ENCODE data around the gene APOBEC3A.
"Not testable (repeated sequence)": the region's sequence is repeated elsewhere in the genome, so short reads cannot be mapped to it uniquely, and the experiment has no call there.

APOBEC3A gene

DNA sequence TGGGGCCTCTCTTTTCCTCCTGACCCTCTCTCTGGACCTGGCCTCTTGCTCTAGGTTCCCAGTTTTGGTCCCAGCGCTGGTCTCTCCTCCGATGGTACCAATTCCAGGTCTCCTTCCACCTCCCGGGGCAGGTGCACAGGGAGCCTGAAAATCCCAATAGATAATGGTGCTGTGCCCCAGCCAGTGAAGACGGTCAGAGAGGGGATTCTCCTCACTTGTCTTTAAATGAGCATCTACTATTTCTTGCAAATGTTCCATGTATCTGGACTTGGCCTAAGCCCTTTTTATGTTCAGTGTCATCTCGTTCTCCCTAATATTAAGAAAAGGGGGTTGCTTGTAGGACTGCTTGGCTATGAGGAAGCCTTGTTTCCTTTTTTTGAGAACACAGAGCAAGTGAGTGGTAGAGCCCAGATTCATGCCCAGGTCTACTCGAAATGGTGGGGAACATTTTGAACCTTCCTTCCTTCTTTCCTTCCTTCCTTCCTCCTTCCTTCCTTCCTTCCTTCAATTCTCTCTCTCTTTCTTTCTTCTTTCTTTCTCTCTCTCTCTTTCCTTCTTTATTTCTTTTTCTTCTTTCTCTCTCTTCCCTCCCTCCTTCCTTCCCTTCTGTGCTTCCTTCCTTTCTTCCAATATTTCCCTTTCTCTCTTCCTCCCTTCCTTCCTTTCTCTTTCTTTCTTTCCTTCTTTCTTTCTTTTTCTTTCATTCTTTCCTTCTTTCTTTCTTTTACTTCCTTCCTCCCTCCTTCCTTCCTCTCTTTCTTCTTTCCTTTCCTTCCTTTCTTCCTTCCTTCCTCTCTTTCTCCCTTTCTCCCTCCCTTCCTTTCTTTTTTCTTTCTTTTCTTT, 620 bp downstream of the APOBEC3A start:
- DNase-seq (ENCODE audit: extremely low read depth in 1 of 2, low read depth in 1 of 2): no peak

DNA sequence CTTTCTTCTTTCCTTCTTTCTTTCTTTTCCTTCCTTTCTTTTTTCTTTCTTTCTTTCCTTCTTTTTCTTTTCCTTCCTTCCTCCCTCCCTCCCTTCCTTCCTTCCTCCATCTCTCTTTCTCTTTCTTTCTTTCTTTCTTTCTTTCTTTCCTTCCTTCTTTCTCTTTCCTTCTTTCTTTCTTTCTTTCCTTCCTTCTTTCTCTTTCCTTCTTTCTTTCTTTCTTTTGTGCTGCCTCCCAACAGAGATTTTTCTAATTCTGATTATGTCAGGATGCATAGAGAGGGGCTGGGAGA, 1.2 kb downstream of the APOBEC3A start:
- DNase-seq (ENCODE audit: extremely low read depth in 1 of 2, low read depth in 1 of 2): not testable (repeated sequence)

DNA sequence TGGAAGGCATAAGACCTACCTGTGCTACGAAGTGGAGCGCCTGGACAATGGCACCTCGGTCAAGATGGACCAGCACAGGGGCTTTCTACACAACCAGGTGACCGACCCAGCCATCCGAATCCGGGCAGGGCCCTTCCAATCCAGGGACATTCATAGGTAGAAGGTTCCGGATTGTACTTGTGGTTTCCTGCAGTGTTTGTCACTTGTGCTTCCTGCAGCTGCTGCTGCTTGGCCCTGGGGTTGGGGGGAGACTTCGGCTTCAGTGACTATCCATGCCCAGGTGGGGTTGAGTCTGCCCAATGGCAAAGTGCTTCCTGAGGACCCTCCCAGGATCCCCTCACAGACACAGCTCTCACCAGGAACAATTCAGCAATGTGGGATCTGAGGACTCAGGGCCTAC, 2.2 kb downstream of the APOBEC3A start:
- no peak for DNase-seq (ENCODE audit: extremely low read depth in 1 of 2, low read depth in 1 of 2)

DNA sequence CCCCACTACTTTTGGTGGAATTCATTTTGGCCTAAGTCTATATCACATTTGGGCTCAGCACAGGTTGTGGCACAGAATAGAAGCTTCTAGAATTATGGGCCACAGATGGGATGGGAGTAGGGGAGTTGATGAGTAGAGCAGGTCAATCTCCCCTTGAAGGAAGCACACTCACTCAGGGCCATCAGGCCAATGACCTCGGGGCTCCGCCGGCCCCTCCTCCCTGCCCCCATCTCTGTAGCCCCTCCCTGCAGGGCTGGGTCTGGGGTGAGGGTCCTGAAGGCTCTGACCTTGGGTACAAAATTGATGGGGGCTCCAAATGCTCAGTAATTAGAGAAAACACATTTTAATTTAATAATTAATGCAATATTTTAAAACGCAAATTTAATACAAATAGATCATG, 3.3 kb downstream of the APOBEC3A start:
- DNase-seq (ENCODE audit: extremely low read depth in 1 of 2, low read depth in 1 of 2): not testable (repeated sequence)

DNA sequence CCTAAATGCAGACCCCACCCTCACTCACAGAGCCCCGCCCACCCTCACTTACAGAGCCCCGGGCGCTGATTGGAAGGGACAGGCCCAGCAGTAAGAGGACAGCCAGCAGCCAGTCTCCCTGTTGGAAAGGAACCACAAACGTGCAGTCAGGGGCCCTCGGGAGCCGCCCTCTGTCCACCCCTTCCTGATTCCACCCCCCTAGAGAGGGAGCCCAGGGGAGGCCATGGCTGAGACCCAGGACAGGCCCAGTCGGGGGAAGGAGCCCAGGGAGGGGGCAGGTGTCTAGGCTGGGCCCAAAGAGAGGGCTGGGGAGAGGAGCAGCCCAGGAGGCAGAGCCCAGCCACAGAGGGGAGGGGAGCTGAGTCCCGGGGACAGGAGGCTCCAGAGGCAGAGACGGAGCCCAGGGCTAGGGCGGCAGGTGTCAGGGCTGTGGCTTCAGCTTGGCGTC, 5.9 kb downstream of the APOBEC3A start:
- DNase-seq (ENCODE audit: extremely low read depth in 1 of 2, low read depth in 1 of 2): not testable (repeated sequence)

DNA sequence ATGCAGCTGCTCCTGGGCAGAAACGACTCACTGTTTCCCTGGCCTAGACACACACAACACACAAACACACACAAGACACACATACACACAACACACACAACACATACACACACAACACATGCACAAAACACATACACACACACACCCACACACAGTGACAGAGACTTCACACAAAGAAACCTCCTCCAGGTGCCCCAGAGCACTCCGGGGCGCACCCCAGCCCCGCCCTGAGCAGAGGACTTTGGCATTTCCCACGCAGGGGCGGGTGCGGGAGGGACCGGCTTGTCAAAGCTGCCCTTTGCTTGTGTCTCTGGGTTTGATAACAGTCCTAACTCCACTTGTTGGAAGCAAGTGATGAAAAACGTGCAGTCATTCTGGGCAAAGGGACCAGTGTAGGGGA, 6.5 kb downstream of the APOBEC3A start:
- no peak for DNase-seq (ENCODE audit: extremely low read depth in 1 of 2, low read depth in 1 of 2)

DNA sequence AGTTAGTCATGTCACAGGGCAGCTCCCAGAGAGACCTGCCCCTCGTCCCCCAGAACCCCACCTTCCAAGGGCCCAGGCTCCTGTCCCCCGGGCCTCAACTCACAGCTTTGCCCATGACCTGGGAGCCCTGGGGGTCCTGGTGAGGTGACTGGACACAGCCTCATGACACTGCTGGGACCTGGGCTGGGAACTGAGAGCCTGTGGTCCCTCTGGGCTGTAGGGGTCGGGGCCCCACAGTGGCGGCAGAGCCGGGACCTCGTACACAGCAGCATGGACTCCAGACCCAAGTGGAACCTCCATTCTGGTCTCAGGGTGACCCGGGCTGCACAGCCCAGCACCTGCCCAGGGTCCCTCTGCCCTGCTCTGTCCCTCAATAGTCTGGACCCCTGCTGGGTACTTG, 6.9 kb downstream of the APOBEC3A start:
- DNase-seq (ENCODE audit: extremely low read depth in 1 of 2, low read depth in 1 of 2): no peak

DNA sequence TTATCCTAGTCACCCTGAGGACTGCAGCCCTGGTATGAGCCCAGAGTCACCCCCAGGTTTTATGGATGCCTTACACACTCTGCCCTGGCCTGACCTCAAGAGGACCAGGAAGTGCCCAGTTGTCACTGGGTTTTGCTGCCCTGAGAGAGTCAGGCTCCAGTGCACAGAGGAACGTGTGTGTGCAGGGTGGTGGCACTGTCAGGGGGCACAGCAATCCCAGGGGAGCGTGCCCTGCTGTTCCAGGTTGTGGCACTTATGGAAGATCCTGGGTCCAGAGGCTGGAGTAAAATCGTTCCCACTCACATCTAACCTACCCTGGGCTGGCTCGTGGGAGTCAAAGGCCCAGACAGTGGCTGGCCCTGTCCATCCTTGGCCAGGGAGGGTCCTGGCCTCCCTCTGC, 7.6 kb downstream of the APOBEC3A start:
- no peak for DNase-seq (ENCODE audit: extremely low read depth in 1 of 2, low read depth in 1 of 2)

DNA sequence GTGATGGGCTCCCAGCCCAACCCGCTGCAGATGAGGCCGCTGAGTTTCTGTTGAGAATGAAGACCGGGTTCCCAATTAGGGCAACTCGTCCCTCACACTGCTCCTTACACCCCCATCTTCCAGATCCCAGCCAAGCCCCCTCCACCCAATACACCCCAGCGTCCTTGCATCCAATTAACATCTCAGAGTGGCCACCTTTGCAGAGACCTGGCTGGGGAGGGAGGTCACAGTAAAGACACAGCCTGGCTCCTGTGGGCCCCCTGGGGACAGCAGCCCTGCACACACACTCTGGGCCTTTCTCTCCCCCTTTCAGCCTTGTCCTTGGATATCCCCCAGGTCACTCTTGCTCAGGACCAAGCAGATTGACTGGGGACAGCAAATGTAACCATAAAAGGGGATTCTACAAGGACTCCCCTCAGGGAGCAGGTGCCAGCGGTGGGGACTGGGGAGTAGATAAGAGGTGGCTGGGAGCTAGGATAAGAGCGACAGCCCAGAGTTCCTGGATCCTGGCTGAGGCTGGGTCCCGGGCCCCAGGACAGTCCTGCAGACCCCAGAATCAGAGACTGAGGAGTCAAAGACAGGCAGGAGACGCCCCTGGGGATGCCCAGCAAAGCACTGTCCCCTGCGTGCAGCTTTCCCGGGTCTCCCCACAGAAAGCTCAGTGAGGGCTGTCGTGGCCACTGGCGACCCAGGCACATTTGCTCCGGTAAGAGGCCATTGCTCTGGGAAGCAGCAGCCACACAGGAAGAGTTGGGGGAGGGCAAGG, 8.4 kb downstream of the APOBEC3A start:
- DNase-seq (ENCODE audit: extremely low read depth in 1 of 2, low read depth in 1 of 2): no peak

DNA sequence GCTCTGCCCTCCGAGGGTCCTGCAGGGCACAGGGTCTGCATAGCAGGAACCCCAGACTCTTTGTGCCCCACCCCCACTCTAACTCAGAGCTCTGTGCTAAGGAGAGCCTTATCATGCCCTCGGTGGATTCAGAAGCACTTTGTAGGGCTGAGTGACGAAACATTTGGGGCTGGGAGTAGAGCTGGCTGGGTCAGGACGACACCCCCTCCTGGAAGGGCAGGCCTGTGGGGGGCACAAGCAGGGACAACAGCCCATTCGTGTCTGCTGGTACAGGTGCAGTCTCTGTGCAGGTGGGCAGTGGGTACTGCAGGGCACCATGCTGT, 8.9 kb downstream of the APOBEC3A start:
- DNase-seq (ENCODE audit: extremely low read depth in 1 of 2, low read depth in 1 of 2): no peak

DNA sequence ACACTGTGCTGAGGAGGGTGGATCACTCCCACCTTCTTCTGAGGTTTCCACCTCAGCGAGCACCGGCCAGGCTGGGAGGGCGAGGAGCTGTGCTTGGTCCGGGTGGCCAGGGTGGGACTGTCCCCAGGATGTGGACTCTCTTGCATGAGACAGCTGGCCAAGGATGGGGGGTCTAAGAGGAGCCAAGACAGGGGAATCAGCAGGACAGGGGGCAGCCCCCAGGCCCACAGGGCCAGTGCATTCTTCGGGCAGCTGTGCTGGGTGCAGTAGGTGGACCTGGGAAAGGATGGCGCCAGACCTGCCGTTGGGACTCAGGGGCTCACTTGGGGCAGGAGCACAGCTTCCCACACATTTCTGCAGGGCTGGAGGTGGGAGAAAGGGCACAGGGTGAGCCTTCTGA, 9.5 kb downstream of the APOBEC3A start:
- DNase-seq (ENCODE audit: extremely low read depth in 1 of 2, low read depth in 1 of 2): no peak

DNA sequence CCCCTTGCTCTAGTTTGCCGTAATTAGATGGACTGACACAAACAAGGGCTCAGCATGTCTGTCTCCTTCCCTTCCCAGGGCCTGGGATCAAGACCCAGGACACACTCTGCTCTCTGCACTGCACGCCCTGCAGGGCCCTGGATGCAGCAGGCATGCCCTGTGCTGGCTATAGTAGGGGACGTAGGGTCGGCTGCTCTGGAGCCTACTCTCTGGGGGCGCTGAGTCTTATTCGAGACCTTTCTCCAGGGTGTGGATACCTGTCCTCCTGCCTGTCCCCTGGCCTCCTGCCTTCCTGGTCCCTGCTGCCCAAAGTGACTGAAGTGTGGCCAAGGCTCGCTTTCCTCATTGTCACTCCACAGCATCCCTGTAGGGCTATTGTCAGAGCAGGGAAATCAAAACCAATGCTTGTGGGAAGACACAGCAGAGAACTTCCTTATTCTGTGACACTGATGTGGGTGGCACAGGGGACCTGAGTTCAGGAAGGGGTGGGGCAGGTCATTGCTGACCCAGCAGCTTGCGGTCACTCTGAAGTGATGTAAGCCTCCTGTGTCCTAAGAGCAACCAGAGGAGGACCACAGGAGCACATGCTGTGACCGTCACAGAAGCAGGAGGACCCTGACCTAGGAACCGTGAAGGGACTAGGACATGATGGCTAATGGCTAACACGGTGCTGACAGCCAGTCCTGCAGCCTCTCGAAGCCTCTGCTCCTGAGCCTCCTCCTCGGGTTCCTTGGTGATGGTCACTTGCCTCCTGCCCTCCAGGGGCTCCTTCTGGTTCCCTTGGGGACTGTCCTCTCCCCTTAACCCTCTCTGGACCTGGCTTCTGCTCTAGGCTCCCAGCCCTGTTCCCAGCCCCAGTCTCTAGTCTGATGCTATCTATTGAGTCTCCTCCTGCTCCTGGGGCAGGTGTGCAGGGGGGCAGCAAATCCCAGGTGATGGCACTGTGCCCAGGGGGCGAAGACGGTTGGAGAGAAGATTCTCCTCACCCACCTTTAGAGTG, 10.3 kb downstream of the APOBEC3A start:
- DNase-seq (ENCODE audit: extremely low read depth in 1 of 2, low read depth in 1 of 2): no peak

DNA sequence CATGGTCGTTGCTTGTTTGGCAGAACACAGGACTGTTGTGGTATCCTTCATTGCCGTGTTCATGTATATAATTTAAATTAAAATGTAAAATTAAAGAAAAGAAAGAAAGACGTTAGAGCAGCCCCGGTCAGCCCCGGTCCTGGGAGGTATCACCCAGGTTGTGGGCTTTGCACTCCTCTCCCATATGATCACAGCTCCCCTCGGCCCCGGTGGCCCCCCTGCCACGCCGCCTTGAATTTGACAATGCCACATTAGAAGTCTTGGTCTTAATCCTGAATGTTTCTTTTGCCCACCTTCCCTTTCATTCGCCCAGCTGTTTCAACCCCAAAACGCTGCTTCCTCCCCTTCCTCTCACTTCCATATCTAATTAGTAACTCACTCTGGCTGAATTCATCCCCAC, 11.4 kb downstream of the APOBEC3A start:
- no peak for DNase-seq (ENCODE audit: extremely low read depth in 1 of 2, low read depth in 1 of 2)

DNA sequence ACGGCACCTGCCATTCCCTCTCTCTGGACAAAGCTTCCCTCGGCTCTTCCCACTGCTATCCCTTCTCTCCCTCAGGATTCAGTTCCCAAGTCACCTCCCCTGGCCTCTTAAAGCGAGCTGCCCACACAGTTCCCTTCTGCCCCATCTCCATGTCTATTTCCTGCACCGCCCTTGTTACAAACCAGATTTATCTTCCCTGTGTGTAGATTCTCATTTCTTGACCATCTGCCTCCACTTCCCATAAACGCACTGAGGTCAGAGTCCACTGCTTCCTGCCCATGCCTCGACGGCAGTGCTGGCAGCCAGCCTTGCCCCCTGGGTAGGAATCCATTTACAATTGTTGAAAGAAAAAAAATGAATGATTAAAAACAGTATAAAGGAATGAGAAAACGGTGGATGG, 13.1 kb downstream of the APOBEC3A start:
- no peak for DNase-seq (ENCODE audit: extremely low read depth in 1 of 2, low read depth in 1 of 2)

DNA sequence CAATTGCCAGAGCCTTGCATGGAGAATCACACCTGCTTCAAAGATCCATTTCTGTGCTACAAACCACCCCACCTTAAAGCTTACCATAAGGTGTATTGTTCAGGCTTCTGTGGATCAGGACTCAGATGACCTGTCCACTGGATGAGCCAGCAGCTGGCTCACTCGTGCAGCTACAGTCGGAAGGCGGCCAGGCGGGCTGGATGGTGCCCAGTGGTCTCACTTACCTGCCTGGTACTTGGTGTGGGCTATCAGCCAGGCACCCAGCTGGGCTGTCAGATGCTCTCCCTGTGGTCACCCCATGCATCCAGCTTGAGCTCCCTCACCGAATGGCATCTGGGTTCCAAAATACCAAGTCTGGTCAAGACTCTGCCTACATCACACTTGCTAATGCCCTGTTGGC, 13.8 kb downstream of the APOBEC3A start:
- no peak for DNase-seq (ENCODE audit: extremely low read depth in 1 of 2, low read depth in 1 of 2)

DNA sequence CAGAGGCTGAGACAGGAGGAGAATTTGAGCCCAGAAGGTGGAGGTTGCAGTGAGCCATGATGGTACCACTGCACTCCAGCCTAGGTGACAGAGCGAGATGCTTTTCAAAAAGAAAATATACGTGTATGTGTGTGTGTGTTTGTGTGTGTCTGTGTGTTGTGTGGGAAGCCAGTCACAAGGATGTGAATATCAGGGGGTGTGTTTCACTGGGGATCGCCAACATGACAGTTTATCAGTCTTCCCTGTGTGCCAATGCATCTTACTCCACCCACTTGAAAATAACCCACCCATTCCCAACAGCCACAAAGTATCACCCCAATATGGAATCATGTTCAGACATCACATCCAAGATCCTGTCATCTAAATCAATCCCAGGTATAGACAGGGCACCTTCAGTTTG, 14.4 kb downstream of the APOBEC3A start:
- DNase-seq (ENCODE audit: extremely low read depth in 1 of 2, low read depth in 1 of 2): no peak

DNA sequence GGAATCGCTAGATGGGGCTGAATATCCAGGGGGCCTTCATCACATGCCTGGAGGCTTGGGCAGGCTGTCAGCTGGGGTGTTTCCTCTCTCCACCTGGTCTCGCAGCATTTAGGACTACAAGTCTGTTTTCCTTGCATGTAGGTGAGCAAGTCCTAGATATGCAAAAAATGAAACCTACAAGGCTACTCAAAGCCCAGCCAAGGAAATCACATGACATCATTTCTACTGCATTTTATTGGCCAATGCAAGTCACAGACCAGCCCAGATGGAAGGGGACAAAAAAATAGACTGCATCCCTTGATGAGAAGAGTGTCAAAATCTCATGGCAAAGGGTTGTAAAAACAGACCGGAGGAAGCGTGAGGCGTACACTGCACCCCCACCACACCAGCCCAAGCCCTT, 15.1 kb downstream of the APOBEC3A start:
- DNase-seq (ENCODE audit: extremely low read depth in 1 of 2, low read depth in 1 of 2): no peak

DNA sequence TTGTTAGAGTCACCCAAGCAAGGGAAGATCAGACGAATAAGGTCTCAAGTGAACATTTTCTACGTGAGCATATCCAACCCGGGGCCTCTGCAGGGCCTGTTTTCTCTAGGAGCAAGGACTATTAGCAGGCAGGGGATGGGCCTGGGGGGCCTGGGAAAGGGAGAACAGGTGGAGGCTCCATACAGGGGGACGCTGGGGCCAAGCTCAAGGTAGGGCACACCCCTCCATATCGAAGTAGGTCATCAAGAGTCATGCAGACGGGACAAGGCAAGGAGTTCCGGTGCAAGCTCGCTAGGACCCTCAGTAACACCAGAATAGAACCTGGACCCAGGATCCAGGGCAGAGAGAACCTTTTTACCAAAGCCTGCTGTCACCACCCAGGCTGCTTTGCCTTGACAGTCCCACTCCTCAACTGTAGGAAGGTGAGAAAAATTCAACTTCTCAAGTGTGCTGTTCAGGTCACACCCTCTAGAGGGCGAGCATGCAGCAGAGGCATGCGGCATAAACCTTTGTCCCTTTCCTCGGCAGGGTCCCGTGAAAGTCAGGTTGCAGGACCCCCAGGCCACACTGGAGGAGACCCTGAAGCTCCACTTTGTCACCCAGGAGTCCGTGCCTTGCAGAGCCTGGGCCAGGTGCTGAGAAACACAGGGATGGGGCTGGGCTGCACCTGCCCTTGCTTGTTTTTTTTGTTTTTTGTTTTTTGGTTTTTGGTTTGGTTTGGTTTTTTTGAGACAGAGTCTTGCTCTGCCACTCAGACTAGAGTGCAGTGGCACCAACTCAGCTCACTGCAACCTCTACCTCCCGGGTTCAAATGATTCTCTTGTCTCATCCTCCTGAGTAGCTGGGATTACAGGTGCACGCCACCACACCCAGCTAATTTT, 16.1 kb downstream of the APOBEC3A start:
- DNase-seq (ENCODE audit: extremely low read depth in 1 of 2, low read depth in 1 of 2): no peak

DNA sequence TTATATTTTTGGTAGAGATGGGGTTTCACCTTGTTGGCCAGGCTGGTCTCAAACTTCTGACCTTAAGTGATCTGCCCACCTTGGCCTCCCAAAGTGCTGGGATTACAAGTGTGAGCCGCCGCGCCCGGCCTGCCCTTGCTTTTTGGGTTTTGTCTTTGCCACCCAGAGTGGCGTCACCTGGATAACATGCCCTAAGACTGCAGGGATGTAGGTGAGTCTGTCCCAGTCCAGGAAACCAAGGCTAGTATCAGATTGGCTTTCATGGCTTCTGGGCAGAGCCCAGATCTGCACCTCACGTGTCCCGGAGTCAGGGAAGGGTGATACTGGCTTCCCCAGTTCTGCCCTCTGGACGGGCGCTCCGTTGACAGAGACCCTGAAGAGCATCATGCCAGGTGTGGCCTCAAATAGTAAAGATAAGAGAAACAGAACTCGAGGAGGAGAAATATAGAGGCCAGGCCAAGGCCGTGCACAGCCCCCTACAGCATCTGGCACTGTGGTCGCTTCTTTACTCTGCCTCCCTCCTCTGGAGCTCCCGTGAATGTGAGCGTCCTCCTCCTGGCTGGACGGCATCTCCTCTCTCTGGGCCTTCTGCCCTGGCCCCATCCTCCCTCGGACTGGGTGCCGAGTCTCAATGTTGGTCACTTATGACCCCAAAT, 16.9 kb downstream of the APOBEC3A start:
- no peak for DNase-seq (ENCODE audit: extremely low read depth in 1 of 2, low read depth in 1 of 2)

DNA sequence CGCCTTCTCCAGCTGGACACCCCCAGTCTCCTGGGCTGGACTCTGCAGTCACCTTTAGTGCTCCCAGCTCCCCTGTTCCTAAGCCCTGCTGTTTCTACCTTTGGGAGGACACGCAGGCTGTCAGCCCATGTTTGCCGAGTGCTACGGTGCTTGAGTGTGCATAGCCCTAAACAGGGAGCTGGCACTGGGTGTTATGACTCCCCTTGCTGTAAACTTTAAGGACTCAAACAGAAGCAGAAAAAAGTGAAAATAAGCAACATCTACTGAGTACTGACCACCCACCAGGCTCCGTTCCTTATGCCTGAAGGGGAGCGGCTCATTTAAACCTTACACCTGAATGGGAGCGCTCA, 17.4 kb downstream of the APOBEC3A start:
- no peak for DNase-seq (ENCODE audit: extremely low read depth in 1 of 2, low read depth in 1 of 2)

Measured in stimulated activated CD8-positive, alpha-beta memory T cell treated with anti-CD3 and anti-CD28 coated beads, Interleukin-7, amount 100 ng/mL, for 48 hours (primary cell).